Ovary (tissue), 9 donors: ENCODE data around the gene CMTM3. TPM values are rescaled to one million over a fixed set of nuclear protein-coding genes. Genes with fewer than 3 reads are reported as not detected.
"Not testable (repeated sequence)": the region's sequence is repeated elsewhere in the genome, so short reads cannot be mapped to it uniquely, and the experiment has no call there.

ENCODE experiments used
- DNase-seq, 5 donors: peaks; one replicate each; pipeline ENCODE4 v3.0.0-alpha.2; 2019 to 2020
- H3K27ac ChIP-seq, 2 donors: fragments of 200-600 bp; one replicate each; pipeline versions ENCODE4 v1.5.1 to v1.8.0; 2019 to 2022
- H3K27me3 ChIP-seq: fragments of 200-600 bp; one replicate; pipeline ENCODE4 v1.8.0; 2022
- H3K36me3 ChIP-seq: fragments of 200-600 bp; sonication (generic); one replicate; pipeline ENCODE4 v1.5.1; 2019
- H3K4me1 ChIP-seq: one replicate; pipeline ENCODE4 v1.8.1; 2013; ENCODE audit warnings: mild to moderate bottlenecking, moderate library complexity; ENCODE audit not compliant: insufficient read depth
- H3K4me3 ChIP-seq: fragments of 200-600 bp; sonication (generic); one replicate; pipeline ENCODE4 v1.5.1; 2017
- H3K9me3 ChIP-seq, 2 donors: fragments of 200-600 bp in 1 of 2; sonication (generic) in 1 of 2; one replicate each; pipeline versions ENCODE4 v1.5.1 to v1.8.1; 2013 to 2019; ENCODE audit warnings: mild to moderate bottlenecking in 1 of 2, moderate library complexity in 1 of 2
- CTCF ChIP-seq, 3 donors: fragments of 450-650 bp in 2 of 3; fragments of 200-600 bp in 1 of 3; IDR thresholded peaks; one replicate each; pipeline versions ENCODE4 v1.5.1 to v1.8.0; 2016 to 2022; ENCODE audit warnings: antibody characterized with exemption in 3 of 3, mild to moderate bottlenecking in 1 of 3
- EP300 ChIP-seq: sonication (generic); formaldehyde crosslinking; IDR thresholded peaks from one replicate; pipeline ENCODE4 v1.6.1; 2017; ENCODE audit warnings: antibody characterized with exemption
- POLR2A ChIP-seq: fragments of 450-650 bp; IDR thresholded peaks from one replicate; pipeline ENCODE4 v1.6.1; 2017; ENCODE audit warnings: antibody characterized with exemption, mild to moderate bottlenecking, moderate library complexity
- WGBS, 3 donors: extraction: QIAGEN DNeasy Blood & Tissue Kit in 1 of 3; methylation state at CpG; one replicate each; pipeline versions ENCODE4 v1.1.5 to v1.1.7; 2013 to 2017; 5-methylcytosine and 5-hydroxymethylcytosine counted together
- intact Hi-C, 4 donors: fragments of 100-400 bp; cut with DNase I; formaldehyde crosslinking; loops; one replicate each; pipeline versions ENCODE4 v1.11.0 to v1.15.1; 2022 to 2023
- polyA plus RNA-seq, 2 donors: library from polyadenylated mRNA; stranded (reverse); fragments of 200-250 nt in 1 of 2; fragments of 350-450 nt in 1 of 2; fragmentation: Illumina TruSeq in 1 of 2; extraction: RNeasy Lipid Tissue Mini Kit (QIAGEN cat#74804) in 1 of 2; gene quantifications; one replicate each; pipeline ENCODE4 v1.2.3, GENCODE V29; 2013 to 2014
- total RNA-seq, 7 donors: library from RNA; depleted of rRNA in 2 of 7; stranded (reverse); fragments of >200 nt in 2 of 7; fragmentation: NEBNext Ultra II Directional in 3 of 7; extraction: Animal tissue kit (Norgen Biotek cat#: 25700) in 3 of 7; gene quantifications; one replicate each; pipeline versions ENCODE4 v1.1.0 to v1.2.4, GENCODE V29; 2016 to 2023
- donor health status: DM: no; HTN: no; CAD: no; lungs with moderate emphysema.
- donor health status: DM: no; HTN: no; CAD: no.
- donor health status: Bipolar disorder and iron deficiency.
- donor health status: DM: yes; HTN: yes; CAD: no.
- donor health status: DM: no; HTN: no; CAD: no.
- donor health status: DM: yes; HTN: yes; CAD: no.

Gene CMTM3
- total and polyA plus RNA-seq, 9 donors = 22.9 to 60.5 (median 43.2) TPM

GRCh38 chr16:66562409-66562808 lies 42.1 kb upstream of the CMTM3 start:
- no peak for TF ChIP-seq EP300
- no peak for DNase-seq
- no peak overlapping the region for H3K4me3 ChIP-seq
- intact Hi-C loops = loop anchor here in 1 of 4 donors (5.0 kb wide), 1 partner anchor 1790 kb away; no protein-coding TSS in a partner anchor
- 84 to 89% (median 88%) methylated on average over 1 of the region's 1 CpG for WGBS, 3 donors
- H3K27me3 ChIP-seq = no peaks in the 10 kb centered on the region
- no peaks in the 10 kb centered on the region for H3K36me3 ChIP-seq
- no peak overlapping the region for H3K27ac ChIP-seq
- no peaks in the 10 kb centered on the region for H3K9me3 ChIP-seq
- no peaks in the 10 kb centered on the region for H3K4me1 ChIP-seq

- Histone ChIP-seq H3K9me3 (no peaks in the 10 kb centered on the region), H3K27me3 (no peaks in the 10 kb centered on the region), H3K27ac (no peak overlapping the region), H3K4me1 (no peaks in the 10 kb centered on the region), H3K36me3 (no peaks in the 10 kb centered on the region), H3K4me3 (no peak overlapping the region)
- WGBS, 3 donors = 63 to 76% (median 75%) methylated on average over 2 of the region's 2 CpGs
- TF ChIP-seq POLR2A = no peak
- TF ChIP-seq EP300 = no peak
- TF ChIP-seq CTCF (IDR thresholded peaks at IDR 0.05) = no peak
- intact Hi-C loops = loop anchor here in 1 of 4 donors (5.0 kb wide), 1 partner anchor 1791 kb away; no protein-coding TSS in a partner anchor
- DNase-seq = no peak
Observed at GRCh38 chr16:66562986-66563385, 41.5 kb upstream of the CMTM3 start.

- no peaks in the 10 kb centered on the region for H3K27me3 ChIP-seq
- no peak for TF ChIP-seq CTCF (IDR thresholded peaks at IDR 0.05)
- TF ChIP-seq EP300 = no peak
- DNase-seq = no peak
- intact Hi-C loops = loop anchor here in 1 of 4 donors (5.0 kb wide), 1 partner anchor 1791 kb away; no protein-coding TSS in a partner anchor
- no peak overlapping the region for H3K4me3 ChIP-seq
- no peak overlapping the region for H3K27ac ChIP-seq
- no peaks in the 10 kb centered on the region for H3K9me3 ChIP-seq
- H3K4me1 ChIP-seq = no peaks in the 10 kb centered on the region
- WGBS, 3 donors = 79 to 88% (median 86%) methylated on average over 2 of the region's 2 CpGs
- H3K36me3 ChIP-seq = no peaks in the 10 kb centered on the region
Observed at GRCh38 chr16:66563574-66564334, 40.8 kb upstream of the CMTM3 start.

- TF ChIP-seq EP300 (no peak), POLR2A (no peak), CTCF (IDR thresholded peaks at IDR 0.05) (no peak)
- 93 to 94% (median 93%) methylated on average over 49 to 54 of the region's 54 CpGs for WGBS, 3 donors
- H3K9me3 ChIP-seq = no peaks in the 10 kb centered on the region
- H3K4me1 ChIP-seq = no peaks in the 10 kb centered on the region
- DNase-seq = no peak
- intact Hi-C loops = no loop called here
- no peak within 1 kb of the TSS for H3K4me3 ChIP-seq
- no peak within 1 kb of the TSS for H3K27ac ChIP-seq
- no peaks in the 10 kb centered on the region for H3K27me3 ChIP-seq
- H3K36me3 ChIP-seq = no peaks in the 10 kb centered on the region
Observed at GRCh38 chr16:66566051-66566901, 38.2 kb upstream of the CMTM3 start, which contains the start of gene CMTM1. TSS of gene CMTM1 (plus strand) at chr16:66566439. CDS start at chr16:66566514, 75 bp downstream.

- H3K4me1 ChIP-seq, H3K36me3 ChIP-seq, H3K27me3 ChIP-seq, DNase-seq, H3K27ac ChIP-seq, H3K9me3 ChIP-seq, intact Hi-C loops, H3K4me3 ChIP-seq: not testable (repeated sequence)
- 94 to 98% (median 95%) methylated on average over 3 of the region's 3 CpGs for WGBS, 3 donors
Observed at GRCh38 chr16:66567270-66567669, 37.2 kb upstream of the CMTM3 start.
